Panc1 (cell line): ENCODE data around the gene SARS1. TPM values are rescaled to one million over a fixed set of nuclear protein-coding genes. Genes with fewer than 3 reads are reported as not detected.

Source experiments
- ATAC-seq: fragments of 200-7000 bp; cut with Tn5 transposase; 2 replicates; pipeline ENCODE4 v1.9.1; 2020; ENCODE audit warnings: mild to moderate bottlenecking, moderate library complexity
- BruUV-seq: library from RNA; stranded (reverse); fragments of 400-500 nt; replicated peaks from 2 replicates; lab custom pipeline; 2021; lab: Mats Ljungman, UMichigan
- CTCF ChIA-PET: fragments of 300-600 bp; sonication (Branson Sonifier 250); formaldehyde crosslinking; loops from one replicate; lab custom pipeline; 2022; ENCODE audit warnings: antibody characterized with exemption; lab: Charles Lee
- POLR2A ChIA-PET: fragments of 300-600 bp; sonication (Branson Sonifier 250); formaldehyde crosslinking; loops from one replicate; lab custom pipeline; 2022; ENCODE audit warnings: antibody characterized with exemption; lab: Charles Lee
- DNase-seq: peaks from one replicate; pipeline ENCODE4 v3.0.0-alpha.2; 2010; ENCODE audit warnings: low read depth, low spot score
- H3K27ac ChIP-seq: 2 replicates; pipeline ENCODE4 v1.5.1; 2011; ENCODE audit warnings: mild to moderate bottlenecking, low read length, inconsistent platforms
- H3K27me3 ChIP-seq: fragments of 200-500 bp; sonication (Bioruptor generic); 2 replicates; pipeline ENCODE4 v1.6.0; 2014; ENCODE audit warnings: low read length, inconsistent platforms; ENCODE audit not compliant: control insufficient read depth, insufficient read depth
- H3K36me3 ChIP-seq: fragments of 200-500 bp; sonication (Bioruptor generic); 2 replicates; pipeline ENCODE4 v1.5.1; 2014; ENCODE audit warnings: inconsistent platforms, mild to moderate bottlenecking, low read length, moderate library complexity; ENCODE audit not compliant: control insufficient read depth, insufficient read depth
- H3K4me1 ChIP-seq: 2 replicates; pipeline ENCODE4 v1.5.1; 2011; ENCODE audit warnings: inconsistent platforms, mild to moderate bottlenecking, low read length, moderate library complexity; ENCODE audit not compliant: control insufficient read depth, insufficient read depth
- H3K4me3 ChIP-seq, 2 experiments: 2 replicates each; pipeline ENCODE4 v1.5.1; 2011 to 2012; ENCODE audit warnings: low read depth in 2 of 2, low read length in 2 of 2, mild to moderate bottlenecking in 2 of 2, inconsistent platforms in 1 of 2, moderate library complexity in 1 of 2
- H3K9me3 ChIP-seq: fragments of 200-500 bp; sonication (Bioruptor generic); 2 replicates; pipeline ENCODE4 v1.5.1; 2014; ENCODE audit warnings: low read depth, mild to moderate bottlenecking, inconsistent platforms, low read length, moderate library complexity; ENCODE audit not compliant: control insufficient read depth, insufficient read depth
- POLR2AphosphoS5 ChIP-seq: IDR thresholded peaks from 2 replicates; pipeline ENCODE4 v1.6.1; 2012; ENCODE audit warnings: mild to moderate bottlenecking, low read depth, low read length, moderate library complexity
- SIN3A ChIP-seq: IDR thresholded peaks from 2 replicates; pipeline ENCODE4 v1.6.1; 2012; ENCODE audit warnings: low read depth, mild to moderate bottlenecking, low read length, moderate library complexity, borderline replicate concordance; ENCODE audit not compliant: insufficient read depth
- TCF7L2 ChIP-seq: IDR thresholded peaks from 2 replicates; pipeline ENCODE4 v1.6.1; 2011; ENCODE audit warnings: mild to moderate bottlenecking, low read depth, low read length, inconsistent platforms
- in situ Hi-C: cut with HindIII; loops from 2 replicates; pipeline ENCODE4 v1.10.0; 2016; ENCODE audit warnings: low sequenced_read_pairs, low pct_unique_long_range_greater_than_20kb
- intact Hi-C: fragments of 100-400 bp; cut with micrococcal nuclease; formaldehyde crosslinking; loops from one replicate; pipeline ENCODE4 v1.10.0; 2022; ENCODE audit not compliant: unreplicated experiment
- total RNA-seq: library from RNA; stranded (reverse); gene quantifications from one replicate; pipeline ENCODE4 v1.2.1, GENCODE V29; 2021; ENCODE audit not compliant: unreplicated experiment
- TF ChIP-seq, protein P1 (sequence below), 2 experiments: IDR thresholded peaks; 2 replicates each; pipeline ENCODE4 v1.6.1; 2011 to 2012; ENCODE audit warnings: low read depth in 2 of 2, control low read depth in 1 of 2, low read length in 1 of 2, mild to moderate bottlenecking in 1 of 2, moderate library complexity in 1 of 2; ENCODE audit not compliant: insufficient read depth in 1 of 2
- TF ChIP-seq, protein P2 (sequence below): fragments of 450-650 bp; IDR thresholded peaks from 2 replicates; pipeline ENCODE4 v1.5.1; 2017; ENCODE audit warnings: mild to moderate bottlenecking

The SARS1 gene
- total RNA-seq, 1 experiment from 2014 or later: 115 TPM

DNA sequence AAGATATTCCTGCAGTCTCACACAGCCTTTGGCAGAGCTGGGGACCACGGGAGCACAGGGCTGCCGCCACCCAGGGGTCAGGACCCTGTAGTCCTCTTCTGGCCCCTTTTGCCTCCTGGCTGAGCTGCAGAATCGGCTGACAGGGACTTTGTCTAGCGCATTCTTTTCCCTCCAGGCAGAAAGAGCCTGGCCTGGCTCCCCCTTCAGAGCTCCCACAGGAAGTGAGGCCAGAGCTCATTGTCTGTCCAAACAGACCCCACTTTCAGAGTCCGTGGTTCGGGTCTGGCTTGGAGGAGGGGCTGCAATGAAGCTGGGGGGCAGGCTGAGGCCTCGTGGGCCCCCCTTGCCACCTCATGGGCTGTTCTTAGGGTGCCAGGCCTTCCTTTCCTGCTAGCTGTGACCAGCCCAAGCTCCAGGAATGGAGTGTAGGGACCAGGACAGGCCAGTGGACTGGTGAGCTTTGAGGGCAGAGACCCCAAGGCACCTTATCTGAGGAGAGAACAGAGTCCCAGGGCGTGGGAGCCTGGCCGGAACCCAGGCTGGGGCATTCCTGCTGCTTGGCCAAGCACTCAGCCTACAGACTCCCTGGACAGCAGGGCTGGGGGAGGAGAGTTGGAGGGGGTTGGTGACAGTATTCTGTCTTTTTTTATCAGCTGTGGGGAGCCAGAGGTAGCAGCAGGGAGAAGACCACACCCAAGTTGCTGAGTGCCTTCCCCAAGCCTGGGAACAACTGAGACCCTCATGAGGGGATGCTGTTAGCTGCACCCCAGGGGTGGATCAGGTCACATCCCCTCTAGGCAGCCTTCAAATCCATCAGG lies 40.3 kb downstream of the SARS1 start:
- intact Hi-C loops: no loop called here
- no peak overlapping the region for H3K4me3 ChIP-seq
- no TSS peak for BruUV-seq
- H3K27ac ChIP-seq: no peak overlapping the region
- DNase-seq (no peak), ATAC-seq (no peak)
- no peaks in the 10 kb centered on the region for H3K36me3 ChIP-seq
- TF ChIP-seq, protein P1, sequence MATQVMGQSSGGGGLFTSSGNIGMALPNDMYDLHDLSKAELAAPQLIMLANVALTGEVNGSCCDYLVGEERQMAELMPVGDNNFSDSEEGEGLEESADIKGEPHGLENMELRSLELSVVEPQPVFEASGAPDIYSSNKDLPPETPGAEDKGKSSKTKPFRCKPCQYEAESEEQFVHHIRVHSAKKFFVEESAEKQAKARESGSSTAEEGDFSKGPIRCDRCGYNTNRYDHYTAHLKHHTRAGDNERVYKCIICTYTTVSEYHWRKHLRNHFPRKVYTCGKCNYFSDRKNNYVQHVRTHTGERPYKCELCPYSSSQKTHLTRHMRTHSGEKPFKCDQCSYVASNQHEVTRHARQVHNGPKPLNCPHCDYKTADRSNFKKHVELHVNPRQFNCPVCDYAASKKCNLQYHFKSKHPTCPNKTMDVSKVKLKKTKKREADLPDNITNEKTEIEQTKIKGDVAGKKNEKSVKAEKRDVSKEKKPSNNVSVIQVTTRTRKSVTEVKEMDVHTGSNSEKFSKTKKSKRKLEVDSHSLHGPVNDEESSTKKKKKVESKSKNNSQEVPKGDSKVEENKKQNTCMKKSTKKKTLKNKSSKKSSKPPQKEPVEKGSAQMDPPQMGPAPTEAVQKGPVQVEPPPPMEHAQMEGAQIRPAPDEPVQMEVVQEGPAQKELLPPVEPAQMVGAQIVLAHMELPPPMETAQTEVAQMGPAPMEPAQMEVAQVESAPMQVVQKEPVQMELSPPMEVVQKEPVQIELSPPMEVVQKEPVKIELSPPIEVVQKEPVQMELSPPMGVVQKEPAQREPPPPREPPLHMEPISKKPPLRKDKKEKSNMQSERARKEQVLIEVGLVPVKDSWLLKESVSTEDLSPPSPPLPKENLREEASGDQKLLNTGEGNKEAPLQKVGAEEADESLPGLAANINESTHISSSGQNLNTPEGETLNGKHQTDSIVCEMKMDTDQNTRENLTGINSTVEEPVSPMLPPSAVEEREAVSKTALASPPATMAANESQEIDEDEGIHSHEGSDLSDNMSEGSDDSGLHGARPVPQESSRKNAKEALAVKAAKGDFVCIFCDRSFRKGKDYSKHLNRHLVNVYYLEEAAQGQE (IDR thresholded peaks at IDR 0.05; ENCODE audit: insufficient read depth in 1 of 2, low read depth in 2 of 2, low read length in 1 of 2): no peak
- TF ChIP-seq, protein P2, sequence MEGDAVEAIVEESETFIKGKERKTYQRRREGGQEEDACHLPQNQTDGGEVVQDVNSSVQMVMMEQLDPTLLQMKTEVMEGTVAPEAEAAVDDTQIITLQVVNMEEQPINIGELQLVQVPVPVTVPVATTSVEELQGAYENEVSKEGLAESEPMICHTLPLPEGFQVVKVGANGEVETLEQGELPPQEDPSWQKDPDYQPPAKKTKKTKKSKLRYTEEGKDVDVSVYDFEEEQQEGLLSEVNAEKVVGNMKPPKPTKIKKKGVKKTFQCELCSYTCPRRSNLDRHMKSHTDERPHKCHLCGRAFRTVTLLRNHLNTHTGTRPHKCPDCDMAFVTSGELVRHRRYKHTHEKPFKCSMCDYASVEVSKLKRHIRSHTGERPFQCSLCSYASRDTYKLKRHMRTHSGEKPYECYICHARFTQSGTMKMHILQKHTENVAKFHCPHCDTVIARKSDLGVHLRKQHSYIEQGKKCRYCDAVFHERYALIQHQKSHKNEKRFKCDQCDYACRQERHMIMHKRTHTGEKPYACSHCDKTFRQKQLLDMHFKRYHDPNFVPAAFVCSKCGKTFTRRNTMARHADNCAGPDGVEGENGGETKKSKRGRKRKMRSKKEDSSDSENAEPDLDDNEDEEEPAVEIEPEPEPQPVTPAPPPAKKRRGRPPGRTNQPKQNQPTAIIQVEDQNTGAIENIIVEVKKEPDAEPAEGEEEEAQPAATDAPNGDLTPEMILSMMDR: no peak
- TF ChIP-seq TCF7L2 (no peak), SIN3A (no peak)
- CTCF ChIA-PET: interaction anchor here (0.6 kb wide), 2 partner anchors 47 to 281 kb away, joined by 5 to 7 read pairs; no protein-coding TSS in a partner anchor
- no peaks in the 10 kb centered on the region for H3K9me3 ChIP-seq
- no peaks in the 10 kb centered on the region for H3K27me3 ChIP-seq
- peaks cover 9% of the 10 kb centered on the region for H3K4me1 ChIP-seq
- in situ Hi-C loops: no loop called here
- POLR2A ChIA-PET: no interaction called here

DNA sequence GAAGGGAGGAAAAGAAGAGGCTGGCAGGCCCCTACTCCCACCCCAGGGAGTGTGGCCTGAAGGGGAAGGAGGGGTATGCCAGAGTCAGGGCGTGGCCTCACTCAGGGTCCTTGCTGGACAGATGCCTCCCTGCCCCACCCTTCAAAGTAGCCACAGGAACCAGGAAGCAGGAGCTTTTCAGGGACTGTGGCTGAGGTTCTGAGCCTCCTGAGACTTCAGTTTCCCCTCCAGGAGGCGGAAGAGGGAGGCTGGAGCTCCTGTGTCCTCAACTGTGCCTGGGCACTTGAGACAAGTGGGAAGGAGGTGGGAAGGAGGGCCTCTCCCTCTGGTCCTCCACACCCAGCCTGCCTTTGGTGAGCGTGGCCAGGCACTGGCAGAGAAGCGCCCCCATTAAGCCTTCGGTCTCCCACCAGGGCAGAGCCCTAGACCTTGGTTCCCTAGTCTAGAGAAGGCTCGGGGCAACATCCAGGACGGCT lies 40.9 kb downstream of the SARS1 start:
- H3K4me1 ChIP-seq: peaks cover 8% of the 10 kb centered on the region
- no peaks in the 10 kb centered on the region for H3K36me3 ChIP-seq
- no peaks in the 10 kb centered on the region for H3K9me3 ChIP-seq
- in situ Hi-C loops: no loop called here
- no peak for TF ChIP-seq POLR2AphosphoS5
- TF ChIP-seq SIN3A: no peak
- TF ChIP-seq, protein P1 (IDR thresholded peaks at IDR 0.05; ENCODE audit: insufficient read depth in 1 of 2, low read depth in 2 of 2, low read length in 1 of 2): no peak
- no peak for TF ChIP-seq TCF7L2
- TF ChIP-seq, protein P2: no peak
- intact Hi-C loops: no loop called here
- DNase-seq: no peak
- no peak overlapping the region for H3K4me3 ChIP-seq
- ATAC-seq: no peak
- ChIA-PET POLR2A (no interaction called here), CTCF (interaction anchor here (0.6 kb wide), 1 partner anchor 48 kb away, joined by 7 read pairs; no protein-coding TSS in a partner anchor)
- BruUV-seq: no TSS peak
- H3K27ac ChIP-seq: no peak overlapping the region
- no peaks in the 10 kb centered on the region for H3K27me3 ChIP-seq
